Kidney (tissue), 14 donors: Measurements from ENCODE around the gene KIF27. TPM values are rescaled to one million over a fixed set of nuclear protein-coding genes. Genes with fewer than 3 reads are reported as not detected.

Experiments
- DNase-seq, 5 donors: peaks; one replicate each; pipeline ENCODE4 v3.0.0-alpha.2; 2013 to 2020
- FAIRE-seq: peaks from 2 replicates; lab custom pipeline; 2012; peaks lifted over from hg19 to GRCh38; lab: Jason Lieb, UNC
- H3K27ac ChIP-seq, 2 donors: one replicate each; pipeline ENCODE4 v1.7.0; 2013; ENCODE audit warnings: low read depth in 2 of 2, low read length in 2 of 2, inconsistent platforms in 1 of 2
- H3K27me3 ChIP-seq: one replicate; pipeline ENCODE4 v1.7.1; 2013; ENCODE audit warnings: low read length, inconsistent platforms; ENCODE audit not compliant: control insufficient read depth, insufficient read depth
- H3K36me3 ChIP-seq, 3 donors: one replicate each; pipeline versions ENCODE4 v1.7.0 to v1.7.1; 2013; ENCODE audit warnings: low read length in 3 of 3, control low read depth in 1 of 3, inconsistent platforms in 1 of 3; ENCODE audit not compliant: insufficient read depth in 3 of 3, control insufficient read depth in 2 of 3
- H3K4me1 ChIP-seq, 3 donors: one replicate each; pipeline versions ENCODE4 v1.7.0 to v1.7.1; 2013; ENCODE audit warnings: low read length in 3 of 3, inconsistent platforms in 1 of 3, low read depth in 1 of 3; ENCODE audit not compliant: control insufficient read depth in 2 of 3, insufficient read depth in 2 of 3
- H3K4me3 ChIP-seq, 3 donors: one replicate each; pipeline versions ENCODE4 v1.7.0 to v1.8.1; 2013; ENCODE audit warnings: low read length in 3 of 3, control low read depth in 1 of 3, inconsistent platforms in 1 of 3
- H3K9ac ChIP-seq, 3 donors: one replicate each; pipeline versions ENCODE4 v1.7.0 to v1.7.1; 2013; ENCODE audit warnings: low read length in 3 of 3, control low read depth in 1 of 3, inconsistent platforms in 1 of 3
- H3K9me3 ChIP-seq, 3 donors: one replicate each; pipeline versions ENCODE4 v1.7.0 to v1.7.1; 2013; ENCODE audit warnings: low read length in 3 of 3, control low read depth in 1 of 3, inconsistent platforms in 1 of 3; ENCODE audit not compliant: control insufficient read depth in 2 of 3, insufficient read depth in 1 of 3
- CTCF ChIP-seq: IDR thresholded peaks from 3 replicates; pipeline ENCODE4 v1.5.1; 2012; ENCODE audit warnings: mild to moderate bottlenecking, moderate library complexity, borderline replicate concordance; ENCODE audit not compliant: insufficient read depth; ENCODE audit errors: extremely low read depth
- intact Hi-C: fragments of 100-400 bp; cut with DNase I; formaldehyde crosslinking; loops from one replicate; pipeline ENCODE4 v1.11.1; 2022
- polyA plus RNA-seq: library from polyadenylated mRNA; stranded (reverse); fragments of 350-450 nt; fragmentation: Illumina TruSeq; extraction: RNeasy Lipid Tissue Mini Kit (QIAGEN cat#74804); gene quantifications from one replicate; pipeline ENCODE4 v1.2.3, GENCODE V29; 2014; ENCODE audit warnings: low read depth, low replicate concordance; ENCODE audit not compliant: insufficient read depth
- total RNA-seq: library from RNA; stranded (reverse); fragmentation: NEBNext Ultra II Directional; extraction: Animal tissue kit (Norgen Biotek cat#: 25700); gene quantifications from one replicate; pipeline ENCODE4 v1.2.1, GENCODE V29; 2021
- donor health status: control.
- donor health status: control.
- donor health status: control.
- donor health status: control.
- donor health status: control.
- donor health status: DM: yes; HTN: yes; CAD: no.
- donor health status: Normal renal cell carcinoma (clear cell type).

The KIF27 gene
- total and polyA plus RNA-seq, 2 donors from 2014 or later, result 1.5 to 8.7 TPM

- FAIRE-seq (no peak), DNase-seq (no peak)
- Histone ChIP-seq H3K4me3 (no peak overlapping the region), H3K27ac (no peak overlapping the region), H3K4me1 (no peaks in the 10 kb centered on the region), H3K36me3 (no peaks in the 10 kb centered on the region), H3K9ac (no peak overlapping the region), H3K9me3 (no peaks in the 10 kb centered on the region), H3K27me3 (no peaks in the 10 kb centered on the region)
- no peak for TF ChIP-seq CTCF
- intact Hi-C loops, result no loop called here
These were observed 11.6 kb upstream of the KIF27 start for GRCh38 chr9:83932851-83933250.

GRCh38 chr9:83932011-83932410, 10.8 kb upstream of the KIF27 start:
- FAIRE-seq (no peak), DNase-seq (no peak)
- H3K9me3 ChIP-seq, result no peaks in the 10 kb centered on the region
- no peaks in the 10 kb centered on the region for H3K4me1 ChIP-seq
- no peaks in the 10 kb centered on the region for H3K36me3 ChIP-seq
- no peak overlapping the region for H3K9ac ChIP-seq
- no peak for TF ChIP-seq CTCF
- H3K27ac ChIP-seq, result no peak overlapping the region
- H3K4me3 ChIP-seq, result no peak overlapping the region
- no peaks in the 10 kb centered on the region for H3K27me3 ChIP-seq
- intact Hi-C loops, result no loop called here

- no peak overlapping the region for H3K27ac ChIP-seq
- intact Hi-C loops, result no loop called here
- no peak overlapping the region for H3K4me3 ChIP-seq
- TF ChIP-seq CTCF, result no peak
- FAIRE-seq (no peak), DNase-seq (no peak)
- no peaks in the 10 kb centered on the region for H3K27me3 ChIP-seq
- H3K36me3 ChIP-seq, result no peaks in the 10 kb centered on the region
- no peaks in the 10 kb centered on the region for H3K4me1 ChIP-seq
- H3K9ac ChIP-seq, result no peak overlapping the region
- H3K9me3 ChIP-seq, result no peaks in the 10 kb centered on the region
These were observed 9.6 kb upstream of the KIF27 start for GRCh38 chr9:83930881-83931280.

GRCh38 chr9:83927591-83927990, 6.4 kb upstream of the KIF27 start:
- intact Hi-C loops, result no loop called here
- Histone ChIP-seq H3K4me3 (no peak overlapping the region), H3K36me3 (no peaks in the 10 kb centered on the region), H3K9me3 (no peaks in the 10 kb centered on the region), H3K9ac (no peak overlapping the region), H3K27ac (no peak overlapping the region), H3K27me3 (no peaks in the 10 kb centered on the region), H3K4me1 (no peaks in the 10 kb centered on the region)
- DNase-seq, result no peak
- FAIRE-seq, result no peak
- TF ChIP-seq CTCF, result no peak
